ENCODE measurements around the gene TNRC6B.

- TF ChIP-seq CTCF (IDR thresholded peaks at IDR 0.05; ENCODE audit: low read depth, low read length) (no peak), EZH2phosphoT487 (IDR thresholded peaks at IDR 0.05; ENCODE audit: low read depth) (no peak)
Measured at GRCh38 chr22:40330086-40330485, 152.4 kb downstream of the TNRC6B start.
